Choroid plexus epithelial cell (primary cell): Measurements from ENCODE around the gene SYP.

ENCODE experiments used
- DNase-seq: peaks from one replicate; pipeline ENCODE4 v3.0.0-alpha.2; 2010; ENCODE audit warnings: low read depth
- H3K4me3 ChIP-seq: 2 replicates; pipeline ENCODE4 v1.5.1; 2011; ENCODE audit warnings: low read depth, mild to moderate bottlenecking, control low read depth, low read length, moderate library complexity
- TF ChIP-seq, protein P1 (sequence below): conservative IDR thresholded peaks from 2 replicates; pipeline ENCODE4 v1.5.1; 2011; ENCODE audit warnings: low read depth, mild to moderate bottlenecking, control low read depth, inconsistent platforms, low read length, moderate library complexity

The SYP gene

DNA sequence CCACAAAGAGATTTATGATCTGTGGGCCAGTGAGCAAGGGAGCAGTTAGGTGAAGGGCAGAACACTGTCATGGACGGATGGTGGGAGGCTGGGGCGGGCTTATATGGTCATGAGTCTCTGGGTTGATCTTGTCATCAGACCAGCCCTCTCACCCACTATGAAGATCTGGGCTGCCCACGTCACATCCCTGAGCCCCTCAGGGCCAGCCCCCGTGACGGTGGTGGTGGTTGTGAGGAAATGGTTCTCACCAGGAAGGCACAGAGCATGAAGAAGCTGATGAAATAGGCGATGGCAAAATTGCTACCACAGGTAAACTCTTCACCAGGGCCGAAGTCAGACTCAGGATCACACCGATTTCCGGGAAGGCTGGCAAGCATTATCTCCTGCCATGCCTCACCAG lies 11.1 kb upstream of the SYP start:
- no peak overlapping the region for H3K4me3 ChIP-seq
- no peak for DNase-seq
- TF ChIP-seq, protein P1, sequence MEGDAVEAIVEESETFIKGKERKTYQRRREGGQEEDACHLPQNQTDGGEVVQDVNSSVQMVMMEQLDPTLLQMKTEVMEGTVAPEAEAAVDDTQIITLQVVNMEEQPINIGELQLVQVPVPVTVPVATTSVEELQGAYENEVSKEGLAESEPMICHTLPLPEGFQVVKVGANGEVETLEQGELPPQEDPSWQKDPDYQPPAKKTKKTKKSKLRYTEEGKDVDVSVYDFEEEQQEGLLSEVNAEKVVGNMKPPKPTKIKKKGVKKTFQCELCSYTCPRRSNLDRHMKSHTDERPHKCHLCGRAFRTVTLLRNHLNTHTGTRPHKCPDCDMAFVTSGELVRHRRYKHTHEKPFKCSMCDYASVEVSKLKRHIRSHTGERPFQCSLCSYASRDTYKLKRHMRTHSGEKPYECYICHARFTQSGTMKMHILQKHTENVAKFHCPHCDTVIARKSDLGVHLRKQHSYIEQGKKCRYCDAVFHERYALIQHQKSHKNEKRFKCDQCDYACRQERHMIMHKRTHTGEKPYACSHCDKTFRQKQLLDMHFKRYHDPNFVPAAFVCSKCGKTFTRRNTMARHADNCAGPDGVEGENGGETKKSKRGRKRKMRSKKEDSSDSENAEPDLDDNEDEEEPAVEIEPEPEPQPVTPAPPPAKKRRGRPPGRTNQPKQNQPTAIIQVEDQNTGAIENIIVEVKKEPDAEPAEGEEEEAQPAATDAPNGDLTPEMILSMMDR: no peak

DNA sequence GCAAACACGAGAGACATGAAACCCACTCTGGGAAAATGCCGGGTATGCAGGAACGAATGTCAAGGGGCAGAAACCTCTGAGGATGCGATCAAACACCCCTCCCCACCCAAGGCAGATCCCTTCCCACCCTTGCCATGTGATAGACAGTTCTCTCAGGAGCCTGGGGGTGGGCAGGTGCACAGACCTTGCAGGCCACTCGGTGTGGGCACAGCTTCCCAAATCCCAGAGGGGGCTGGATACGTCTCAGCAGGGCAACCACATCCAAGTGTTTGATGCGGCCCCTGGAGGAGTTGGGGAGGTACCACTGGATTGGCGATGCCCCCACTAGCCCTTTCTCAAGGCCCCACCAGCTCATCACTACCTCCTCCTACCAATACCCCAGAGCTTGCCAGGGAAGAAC lies 10.4 kb upstream of the SYP start:
- no peak overlapping the region for H3K4me3 ChIP-seq
- TF ChIP-seq, protein P1: no peak
- DNase-seq: no peak

- TF ChIP-seq, protein P1: no peak
- no peak overlapping the region for H3K4me3 ChIP-seq
These were observed 9.7 kb upstream of the SYP start for GRCh38 chrX:49209434-49210251.

DNA sequence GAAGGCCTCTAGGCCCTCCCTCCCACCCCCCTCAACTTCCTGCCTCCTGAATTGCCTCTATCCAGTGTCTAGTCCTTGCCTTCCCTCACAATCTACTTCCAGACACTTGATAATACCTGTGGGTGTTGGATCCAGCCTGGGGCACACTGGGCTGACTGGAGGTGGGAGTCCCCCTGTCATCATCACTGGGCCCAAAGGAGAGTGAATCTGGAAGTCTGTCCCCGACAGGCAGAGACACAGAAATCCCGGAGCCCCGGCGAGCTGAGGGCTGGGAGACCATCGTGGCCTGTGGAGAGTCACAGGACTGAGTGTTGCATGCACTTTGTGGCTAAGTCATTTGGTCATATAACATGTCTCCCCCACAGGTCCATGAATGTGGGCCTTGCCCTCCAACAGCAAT lies 8.4 kb upstream of the SYP start:
- TF ChIP-seq, protein P1: no peak
- H3K4me3 ChIP-seq: no peak overlapping the region
- DNase-seq: no peak

More at GRCh38 chrX:49209434-49210251, 9.7 kb upstream of the SYP start:
- no peak for DNase-seq

DNA sequence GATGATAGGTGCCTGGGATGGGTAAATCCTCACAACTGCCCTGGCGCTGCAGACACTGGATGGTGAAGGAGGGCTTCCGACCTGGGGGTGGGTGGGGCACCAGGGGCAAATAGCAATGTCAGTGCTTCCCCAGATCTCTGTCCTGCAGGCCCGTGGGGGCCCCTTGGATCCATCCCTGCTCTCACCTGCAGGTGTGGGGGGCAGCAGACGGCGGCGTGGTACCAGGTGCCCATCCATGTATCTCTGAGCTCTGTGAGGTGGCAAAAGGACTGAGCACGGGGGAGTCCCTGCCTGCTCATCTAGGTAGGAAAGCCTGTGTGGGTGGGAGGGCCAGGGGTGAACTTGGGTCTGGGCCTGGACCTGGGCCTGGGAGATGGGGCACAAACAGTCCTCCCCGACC lies 6.5 kb upstream of the SYP start:
- TF ChIP-seq, protein P1: no peak
- no peak overlapping the region for H3K4me3 ChIP-seq
- DNase-seq: no peak

GRCh38 chrX:49205443-49205842 lies 5.5 kb upstream of the SYP start:
- no peak for DNase-seq
- H3K4me3 ChIP-seq: no peak overlapping the region
- TF ChIP-seq, protein P1: no peak

DNA sequence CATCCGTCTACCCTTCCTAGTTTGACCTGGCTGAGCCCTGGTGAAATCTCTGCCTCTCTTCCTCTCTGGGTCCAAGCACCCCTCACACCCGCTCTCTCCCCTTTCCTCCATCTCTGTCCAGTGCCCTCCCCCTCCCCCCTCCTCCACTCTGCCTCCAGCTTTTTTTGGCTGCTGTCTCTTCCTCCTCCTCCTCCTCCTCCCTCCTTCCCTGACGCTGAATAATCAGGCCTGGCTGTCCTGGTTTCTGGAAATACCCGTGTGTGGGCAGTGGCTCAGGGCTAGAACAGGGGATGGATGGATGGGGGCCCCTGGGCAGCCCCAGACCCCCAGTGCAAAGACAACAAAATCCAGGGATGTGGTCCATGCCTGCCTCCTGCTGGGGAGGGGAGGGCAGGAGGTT lies 4.7 kb upstream of the SYP start:
- no peak for DNase-seq

More for the DNA sequence above, 4.7 kb upstream of the SYP start:
- TF ChIP-seq, protein P1: no peak
- H3K4me3 ChIP-seq: no peak overlapping the region
